Purkinje cell (primary cell): ENCODE measurements around the gene CYP2A13. TPM values are rescaled to one million over a fixed set of nuclear protein-coding genes. Genes with fewer than 3 reads are reported as not detected.

Experiments
- polyA plus RNA-seq: library from polyadenylated mRNA; unstranded; fragments of >200 nt; fragmentation: Nextera tagmentation; gene quantifications from 2 replicates; pipeline ENCODE4 v1.2.1, GENCODE V29; 2014

CYP2A13 gene
- not detected in 2 replicates for polyA plus RNA-seq

GRCh38 chr19:41088151-41088550 lies at the start of gene CYP2A13:
CYP2A13 (plus strand) TSS chr19:41088451; CDS start chr19:41088472, 21 bp downstream.

DNA sequence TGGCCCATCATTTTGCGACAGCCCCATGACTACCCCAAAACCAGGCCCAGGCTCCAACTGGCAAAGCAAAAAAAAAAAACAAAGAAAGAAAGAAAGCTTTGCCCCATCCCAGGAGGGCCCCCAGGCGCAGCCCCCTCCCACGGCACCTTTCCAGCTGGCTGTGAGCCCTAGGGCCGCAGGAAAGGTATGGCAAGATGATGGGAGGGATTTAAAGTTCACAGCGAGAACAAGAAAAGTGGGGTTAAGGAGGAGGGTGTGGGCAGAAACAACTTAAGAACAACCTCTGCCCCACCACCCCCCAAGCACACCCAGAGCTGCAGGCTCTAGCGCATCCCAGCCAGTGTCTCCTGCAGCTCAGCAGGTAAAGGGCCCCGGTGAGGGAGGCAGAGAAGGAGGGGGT lies 25.9 kb downstream of the CYP2A13 start, which contains the start of gene CYP2F1:
Gene CYP2F1 (plus strand): TSS at position 301 of the 400 bp plus-strand sequence. CDS start 1,757 bp downstream, outside the sequence.

Other genes starting within 250 kb of the CYP2A13 start
- not detected in 2 replicates for gene CYP2A6, start 238.0 kb upstream of the CYP2A13 start, polyA plus RNA-seq
- gene CYP2A7, start 206.2 kb upstream of the CYP2A13 start, polyA plus RNA-seq, result not detected in 2 replicates
- not detected in 2 replicates for gene CYP2B6, start 97.2 kb upstream of the CYP2A13 start, polyA plus RNA-seq
- gene CYP2F1, start 26.0 kb downstream of the CYP2A13 start, polyA plus RNA-seq, result not detected in 2 replicates
- gene CYP2S1, start 104.8 kb downstream of the CYP2A13 start, polyA plus RNA-seq, result 0.14 and 0.34 TPM in 2 replicates
- 2.5 and 3.9 TPM in 2 replicates for gene AXL, start 130.8 kb downstream of the CYP2A13 start, polyA plus RNA-seq
- 14.1 and 15.2 TPM in 2 replicates for gene HNRNPUL1, start 175.9 kb downstream of the CYP2A13 start, polyA plus RNA-seq
- 1.5 and 3.9 TPM in 2 replicates for gene CCDC97, start 221.7 kb downstream of the CYP2A13 start, polyA plus RNA-seq